Cardiac atrium fibroblast (primary cell): ENCODE data around the gene TBC1D21. TPM values are rescaled to one million over a fixed set of nuclear protein-coding genes. Genes with fewer than 3 reads are reported as not detected.

Source experiments
- total RNA-seq: library from RNA; depleted of rRNA; stranded (reverse); fragments of >200 nt; gene quantifications from 2 replicates; pipeline ENCODE4 v1.2.3, GENCODE V29; 2015

TBC1D21 gene
- not detected in 2 replicates for total RNA-seq

GRCh38 chr15:73873456-73873855, at the start of gene TBC1D21:
TBC1D21 (plus strand) TSS chr15:73873564; CDS start chr15:73873710, 146 bp downstream.

GRCh38 chr15:73926219-73927002, 53.0 kb downstream of the TBC1D21 start, which contains the start of gene LOXL1:
LOXL1 (plus strand) TSS chr15:73926462; CDS start chr15:73926784, 322 bp downstream.

Other genes with a start within 250 kb of the TBC1D21 start
- gene NPTN, start 240.2 kb upstream of the TBC1D21 start, total RNA-seq = 114 and 119 TPM in 2 replicates
- gene CD276, start 189.2 kb upstream of the TBC1D21 start, total RNA-seq = 94.4 and 150 TPM in 2 replicates
- gene INSYN1, start 120.2 kb upstream of the TBC1D21 start, total RNA-seq = 2.9 and 7.4 TPM in 2 replicates
- gene LOXL1, start 52.9 kb downstream of the TBC1D21 start, total RNA-seq = 167 and 177 TPM in 2 replicates
- 13.8 and 20.8 TPM in 2 replicates for gene STOML1, start 118.7 kb downstream of the TBC1D21 start, total RNA-seq
- gene PML, start 121.2 kb downstream of the TBC1D21 start, total RNA-seq = 41.0 and 58.3 TPM in 2 replicates
- gene GOLGA6A, start 209.0 kb downstream of the TBC1D21 start, total RNA-seq = not detected in 2 replicates